HepG2 (cell line): Measurements from ENCODE around the gene CLPSL2. TPM values are rescaled to one million over a fixed set of nuclear protein-coding genes. Genes with fewer than 3 reads are reported as not detected.
A peak's percentile ranks its signal among the peaks of the same experiment; 100 is the strongest.

ENCODE experiments used
- ATAC-seq: fragments of 200-7000 bp; cut with Tn5 transposase; 3 replicates; pipeline ENCODE4 v1.9.1; 2020; ENCODE audit warnings: mild to moderate bottlenecking, moderate library complexity
- BruUV-seq: library from RNA; stranded (reverse); fragments of 400-500 nt; replicated peaks from 2 replicates; lab custom pipeline; 2021; lab: Mats Ljungman, UMichigan
- CTCF ChIA-PET: fragments of 300-600 bp; formaldehyde crosslinking; extraction: SDS; loops from one replicate; lab custom pipeline; 2021; ENCODE audit warnings: low total read pairs, inconsistent platforms, low intra/inter-chr PET ratio; lab: Yijun Ruan, JAX
- POLR2A ChIA-PET: fragments of 350-600 bp; sonication (Branson Sonifier 250); formaldehyde crosslinking; loops from one replicate; lab custom pipeline; 2020; ENCODE audit warnings: antibody characterized with exemption, inconsistent platforms; lab: Yijun Ruan, JAX
- DNase-seq: peaks from one replicate; pipeline ENCODE4 v3.0.0-alpha.2; 2015; ENCODE audit warnings: low spot score
- FAIRE-seq: peaks from 3 replicates; lab custom pipeline; 2011; peaks lifted over from hg19 to GRCh38; lab: Jason Lieb, UNC
- H2AFZ ChIP-seq: one replicate; pipeline ENCODE4 v1.6.1; 2011; ENCODE audit warnings: low read length, inconsistent platforms
- H3K27ac ChIP-seq: fragments of 300-600 bp; 3 replicates; pipeline ENCODE4 v1.8.0; 2011; ENCODE audit warnings: mixed run types, mild to moderate bottlenecking, mixed read lengths, low read length, inconsistent platforms; ENCODE audit not compliant: insufficient read depth; ENCODE audit errors: extremely low read length
- H3K27me3 ChIP-seq, 2 experiments: fragments of 200-600 bp in 1 of 2; 2 replicates in 1 of 2; 3 replicates in 1 of 2; pipeline versions ENCODE4 v1.6.0 to v1.8.0; 2011; ENCODE audit warnings: low read length in 2 of 2, mild to moderate bottlenecking in 2 of 2, moderate library complexity in 2 of 2, inconsistent platforms in 1 of 2; ENCODE audit not compliant: insufficient read depth in 2 of 2, control insufficient read depth in 1 of 2
- H3K36me3 ChIP-seq, 2 experiments: fragments of 200-600 bp in 1 of 2; replicated peaks in 1 of 2; 2 replicates in 1 of 2; 3 replicates in 1 of 2; pipeline versions ENCODE4 v1.5.1 to v1.8.0; 2011; ENCODE audit warnings: low read length in 2 of 2, inconsistent platforms in 1 of 2; ENCODE audit not compliant: insufficient read depth in 2 of 2, control insufficient read depth in 1 of 2
- H3K4me1 ChIP-seq: 2 replicates; pipeline ENCODE4 v1.5.1; 2012; ENCODE audit warnings: low read length, inconsistent platforms; ENCODE audit not compliant: insufficient read depth
- H3K4me2 ChIP-seq: 2 replicates; pipeline ENCODE4 v1.6.0; 2011; ENCODE audit warnings: low read depth, low read length, inconsistent platforms
- H3K4me3 ChIP-seq, 3 experiments: fragments of 200-600 bp in 1 of 3; sonication (generic), shearing (Covaris generic) in 1 of 3; replicated peaks in 1 of 3; 2 replicates each; pipeline ENCODE4 v1.5.1; 2011 to 2016; ENCODE audit warnings: low read length in 3 of 3, inconsistent platforms in 2 of 3, low read depth in 2 of 3, mild to moderate bottlenecking in 2 of 3, control low read depth in 1 of 3, mixed read lengths in 1 of 3; ENCODE audit not compliant: insufficient read depth in 1 of 3
- H3K79me2 ChIP-seq: one replicate; pipeline ENCODE4 v1.6.1; 2011; ENCODE audit warnings: low read length, inconsistent platforms; ENCODE audit not compliant: insufficient read depth
- H3K9ac ChIP-seq: 2 replicates; pipeline ENCODE4 v1.6.0; 2011; ENCODE audit warnings: mild to moderate bottlenecking, low read depth, low read length, inconsistent platforms; ENCODE audit not compliant: insufficient read depth
- H3K9me3 ChIP-seq: 2 replicates; pipeline ENCODE4 v1.5.1; 2012; ENCODE audit warnings: mild to moderate bottlenecking, low read length
- H4K20me1 ChIP-seq: 2 replicates; pipeline ENCODE4 v1.6.0; 2011; ENCODE audit warnings: inconsistent platforms, mild to moderate bottlenecking, low read length, moderate library complexity; ENCODE audit not compliant: insufficient read depth
- DPF2 ChIP-seq: sonication (generic); formaldehyde crosslinking; IDR thresholded peaks from 2 replicates; pipeline ENCODE4 v1.4.0; 2020; ENCODE audit warnings: mild to moderate bottlenecking, low read depth, missing genetic modification reagents, borderline replicate concordance
- MAFF ChIP-seq: IDR thresholded peaks from 2 replicates; pipeline ENCODE4 v1.6.1; 2011; ENCODE audit warnings: low read depth, low read length, improper control_type of control experiment
- MAFK ChIP-seq, 2 experiments: IDR thresholded peaks in 1 of 2; conservative IDR thresholded peaks in 1 of 2; 2 replicates each; pipeline ENCODE4 v1.6.1; 2011; ENCODE audit warnings: improper control_type of control experiment in 2 of 2, low read length in 2 of 2
- NFE2L2 ChIP-seq: fragments of 150-350 bp; IDR thresholded peaks from 2 replicates; pipeline ENCODE4 v1.6.1; 2014; ENCODE audit warnings: low read length
- ZBTB14 ChIP-seq: sonication (generic); formaldehyde crosslinking; IDR thresholded peaks from 2 replicates; pipeline ENCODE4 v1.4.0; 2020; ENCODE audit warnings: missing genetic modification reagents
- ZNF232 ChIP-seq: sonication (generic); formaldehyde crosslinking; IDR thresholded peaks from 2 replicates; pipeline ENCODE4 v1.4.0; 2020; ENCODE audit warnings: missing genetic modification reagents, borderline replicate concordance
- ZNF34 ChIP-seq: sonication (generic); formaldehyde crosslinking; IDR thresholded peaks from 2 replicates; pipeline ENCODE4 v1.4.0; 2020; ENCODE audit warnings: mild to moderate bottlenecking, missing genetic modification reagents, borderline replicate concordance
- whole genome bisulfite sequencing: methylation state at CpG from one replicate; pipeline ENCODE4 v1.1.6; 2017; ENCODE audit warnings: low lambda C conversion rate; 5-methylcytosine and 5-hydroxymethylcytosine counted together
- in situ Hi-C: cut with HindIII; loops from 2 replicates; pipeline ENCODE4 v1.10.0; 2017; ENCODE audit warnings: low pct_unique_long_range_greater_than_20kb; ENCODE audit not compliant: extremely low pct_ligation_motif_present
- intact Hi-C: fragments of 100-400 bp; cut with micrococcal nuclease; formaldehyde crosslinking; loops from one replicate; pipeline ENCODE4 v1.10.0; 2022; ENCODE audit not compliant: unreplicated experiment
- polyA plus RNA-seq, 8 experiments: library from polyadenylated mRNA; depleted of rRNA in 3 of 8; stranded (reverse) in 7 of 8; unstranded in 1 of 8; fragments of >200 nt; fragmentation: Illumina TruSeq in 4 of 8; extraction: Trizol in 4 of 8; gene quantifications; 2 replicates each; pipeline versions ENCODE4 v1.2.1 to v1.2.3, GENCODE V29; 2011 to 2016; ENCODE audit warnings: low read depth in 4 of 8, missing spikeins in 1 of 8, mixed read lengths in 1 of 8; ENCODE audit not compliant: insufficient read depth in 1 of 8
- total RNA-seq, 5 experiments: library from RNA; depleted of rRNA; stranded (reverse); fragments of >200 nt; fragmentation: Illumina TruSeq; extraction: Trizol; gene quantifications; 2 replicates each; pipeline ENCODE4 v1.2.3, GENCODE V29; 2016; ENCODE audit warnings: low read depth in 1 of 5

The CLPSL2 gene
- total and polyA plus RNA-seq, 2 of the 13 experiments (the other 11 are each of a cell fraction or from before 2014, with no cell fraction given) = not detected

DNA sequence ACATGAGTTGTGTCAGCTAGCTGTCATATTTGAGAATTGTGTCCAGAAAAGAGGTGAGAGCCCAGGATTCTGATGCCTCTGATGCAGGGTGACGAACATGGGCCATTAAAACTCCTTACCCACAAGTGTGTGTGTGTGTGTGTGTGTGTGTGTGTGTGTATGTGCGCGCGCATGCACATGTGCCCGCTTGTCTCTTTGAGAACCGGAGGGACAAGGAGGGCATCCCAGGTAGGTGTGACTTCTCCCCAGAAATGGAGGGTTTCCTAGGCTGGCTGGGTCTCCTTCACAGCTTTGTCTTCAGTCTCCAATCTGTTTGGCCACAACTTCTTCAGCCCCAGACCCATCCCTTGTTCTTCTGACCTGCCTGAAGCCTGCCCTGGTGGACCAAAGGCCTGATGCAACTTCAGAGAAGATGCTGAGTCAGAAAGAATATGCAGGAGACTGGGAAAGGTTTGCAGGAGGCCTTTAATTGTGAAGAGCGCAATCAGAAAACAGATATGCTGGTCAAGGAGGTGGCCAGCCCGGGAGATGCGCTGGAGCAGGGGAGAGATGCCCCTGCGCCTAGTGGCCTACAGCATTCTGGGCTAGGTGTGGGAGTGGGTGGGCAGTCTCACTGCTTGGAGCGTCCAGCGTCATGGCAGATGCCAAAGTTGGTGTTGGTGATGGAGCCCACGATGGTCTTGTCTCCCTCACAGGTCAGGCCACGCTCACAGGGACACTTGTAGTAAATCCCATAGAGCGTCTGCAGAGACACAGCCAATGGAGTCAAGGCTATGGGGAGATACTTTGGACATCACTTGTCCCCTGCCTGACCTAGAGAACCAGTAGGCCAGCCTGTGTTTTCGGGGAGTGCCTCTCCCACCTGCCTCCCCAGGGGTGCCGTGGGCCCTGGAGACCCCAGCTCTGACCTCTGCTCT is 18.4 kb downstream of the CLPSL2 start:
- Histone ChIP-seq H3K9me3 (no peaks in the 10 kb centered on the region), H2AFZ (no peak overlapping the region), H3K27ac (no peak overlapping the region), H3K4me2 (no peak overlapping the region), H3K4me1 (no peaks in the 10 kb centered on the region), H3K36me3 (no peaks in the 10 kb centered on the region), H3K4me3 (no peak overlapping the region), H3K27me3 (peaks cover 1 to 22% of the 10 kb centered on the region in 2 experiments; a peak in 3 of 5 replicates), H3K79me2 (no peaks in the 10 kb centered on the region), H4K20me1 (no peaks in the 10 kb centered on the region), H3K9ac (no peak overlapping the region)
- CTCF ChIA-PET = no interaction called here
- no peak for DNase-seq
- no TSS peak for BruUV-seq
- TF ChIP-seq MAFK (conservative IDR thresholded peaks at IDR 0.05 in 1 of 2, IDR thresholded peaks at IDR 0.05 in 1 of 2; ENCODE audit: low read length in 2 of 2) (peak; percentile 45 to 48), ZNF232 (no peak), MAFF (0 out of 2 replicates have a peak, but pooled peaks have one; percentile 9), DPF2 (CRISPR knock-in tag) (no peak), NFE2L2 (no peak), ZNF34 (CRISPR knock-in tag) (no peak), ZBTB14 (CRISPR knock-in tag) (no peak)
- no peak for FAIRE-seq
- intact Hi-C loops (no loop called here), in situ Hi-C loops (no loop called here)
- no peak for ATAC-seq
- POLR2A ChIA-PET = no interaction called here
- WGBS = 63% methylated on average over 12 of the region's 17 CpGs
